ENCODE results near the gene CRYL1.

GRCh38 chr13:20375871-20376270, 149.8 kb downstream of the CRYL1 start:
- TF ChIP-seq CTCF (conservative IDR thresholded peaks at IDR 0.05) (no peak), ZFX (IDR thresholded peaks at IDR 0.05) (no peak)

Measured in C4-2B (cell line).